Measurements from ENCODE around the gene ATXN7L1.

DNA sequence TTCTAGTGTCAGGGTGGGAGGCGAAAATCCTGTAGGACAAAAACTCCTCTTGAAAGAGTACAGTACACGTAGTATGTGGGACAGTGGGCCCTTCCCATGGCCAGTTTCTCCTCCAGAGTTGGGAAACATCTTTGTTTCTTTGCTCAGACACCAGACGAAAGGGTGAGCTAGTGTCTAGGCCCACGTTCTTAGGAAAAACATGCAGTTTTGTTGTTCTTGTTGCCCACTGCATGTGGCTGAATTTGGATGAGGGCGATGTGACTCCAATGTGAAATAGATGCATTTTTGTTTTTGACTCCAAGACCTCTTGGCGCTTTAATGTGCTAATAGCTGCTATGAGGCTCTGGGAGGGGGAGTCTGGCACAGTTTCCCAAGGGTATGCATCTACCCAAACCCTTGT, 100.8 kb downstream of the ATXN7L1 start:
- TF ChIP-seq, protein P1, sequence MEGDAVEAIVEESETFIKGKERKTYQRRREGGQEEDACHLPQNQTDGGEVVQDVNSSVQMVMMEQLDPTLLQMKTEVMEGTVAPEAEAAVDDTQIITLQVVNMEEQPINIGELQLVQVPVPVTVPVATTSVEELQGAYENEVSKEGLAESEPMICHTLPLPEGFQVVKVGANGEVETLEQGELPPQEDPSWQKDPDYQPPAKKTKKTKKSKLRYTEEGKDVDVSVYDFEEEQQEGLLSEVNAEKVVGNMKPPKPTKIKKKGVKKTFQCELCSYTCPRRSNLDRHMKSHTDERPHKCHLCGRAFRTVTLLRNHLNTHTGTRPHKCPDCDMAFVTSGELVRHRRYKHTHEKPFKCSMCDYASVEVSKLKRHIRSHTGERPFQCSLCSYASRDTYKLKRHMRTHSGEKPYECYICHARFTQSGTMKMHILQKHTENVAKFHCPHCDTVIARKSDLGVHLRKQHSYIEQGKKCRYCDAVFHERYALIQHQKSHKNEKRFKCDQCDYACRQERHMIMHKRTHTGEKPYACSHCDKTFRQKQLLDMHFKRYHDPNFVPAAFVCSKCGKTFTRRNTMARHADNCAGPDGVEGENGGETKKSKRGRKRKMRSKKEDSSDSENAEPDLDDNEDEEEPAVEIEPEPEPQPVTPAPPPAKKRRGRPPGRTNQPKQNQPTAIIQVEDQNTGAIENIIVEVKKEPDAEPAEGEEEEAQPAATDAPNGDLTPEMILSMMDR (IDR thresholded peaks at IDR 0.05) = no peak
- no peak for TF ChIP-seq EP300 (IDR thresholded peaks at IDR 0.05)
